Stimulated activated CD8-positive, alpha-beta memory T cell treated with anti-CD3 and anti-CD28 coated beads, Interleukin-12 subunit alpha, Interleukin-12 subunit beta, amount 100 ng/mL, for 1 hour (primary cell): ENCODE measurements around the gene CPT1B.
"Not testable (repeated sequence)": the region's sequence is repeated elsewhere in the genome, so short reads cannot be mapped to it uniquely, and the experiment has no call there.

Source experiments
- DNase-seq: peaks from one replicate; pipeline ENCODE4 v3.0.0-alpha.2; 2020; ENCODE audit warnings: low read depth

The CPT1B gene

DNA sequence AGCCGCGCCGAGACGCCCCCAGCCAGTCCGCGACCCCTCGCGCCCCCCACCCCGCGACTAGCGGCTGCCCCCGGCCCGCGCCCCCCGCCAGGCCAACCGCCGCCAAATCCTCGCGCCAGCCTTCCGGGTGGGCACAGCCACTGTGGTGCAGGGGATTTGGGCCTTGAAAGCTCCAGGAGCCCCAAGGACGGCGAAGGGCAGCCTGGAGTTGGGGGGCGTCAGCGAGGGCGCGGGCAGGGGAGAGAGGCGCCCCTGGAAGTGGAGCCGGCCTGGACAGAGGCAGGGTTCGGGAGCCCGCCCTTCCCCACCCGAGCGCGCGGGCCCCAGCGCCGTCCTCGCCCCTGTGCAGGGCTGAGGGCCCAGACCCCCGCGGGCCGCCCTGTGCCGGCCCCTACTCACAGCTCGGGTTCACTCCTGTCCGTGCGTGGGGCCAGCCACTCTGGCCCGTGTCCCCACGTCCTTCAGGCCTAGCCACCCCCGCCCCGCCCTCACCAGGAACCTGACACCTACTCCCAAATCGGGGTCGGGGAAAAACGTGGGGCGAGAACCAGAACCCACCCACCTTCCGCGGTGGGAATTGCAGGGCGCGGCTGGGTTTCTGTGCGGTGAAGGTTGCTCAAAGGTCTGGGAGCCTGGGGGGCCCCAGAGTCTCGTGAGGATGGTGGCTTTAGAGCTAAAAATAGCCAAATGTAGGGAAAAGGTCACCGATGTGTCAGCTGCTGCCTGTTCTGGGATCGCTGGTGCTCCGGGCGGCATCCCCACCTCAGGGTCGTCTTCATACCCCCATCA lies at the start of gene CPT1B:
Gene CPT1B (minus strand): TSS at position 441 of the 789 bp plus-strand sequence. CDS start 512 bp downstream, outside the sequence.
- no peak for DNase-seq

DNA sequence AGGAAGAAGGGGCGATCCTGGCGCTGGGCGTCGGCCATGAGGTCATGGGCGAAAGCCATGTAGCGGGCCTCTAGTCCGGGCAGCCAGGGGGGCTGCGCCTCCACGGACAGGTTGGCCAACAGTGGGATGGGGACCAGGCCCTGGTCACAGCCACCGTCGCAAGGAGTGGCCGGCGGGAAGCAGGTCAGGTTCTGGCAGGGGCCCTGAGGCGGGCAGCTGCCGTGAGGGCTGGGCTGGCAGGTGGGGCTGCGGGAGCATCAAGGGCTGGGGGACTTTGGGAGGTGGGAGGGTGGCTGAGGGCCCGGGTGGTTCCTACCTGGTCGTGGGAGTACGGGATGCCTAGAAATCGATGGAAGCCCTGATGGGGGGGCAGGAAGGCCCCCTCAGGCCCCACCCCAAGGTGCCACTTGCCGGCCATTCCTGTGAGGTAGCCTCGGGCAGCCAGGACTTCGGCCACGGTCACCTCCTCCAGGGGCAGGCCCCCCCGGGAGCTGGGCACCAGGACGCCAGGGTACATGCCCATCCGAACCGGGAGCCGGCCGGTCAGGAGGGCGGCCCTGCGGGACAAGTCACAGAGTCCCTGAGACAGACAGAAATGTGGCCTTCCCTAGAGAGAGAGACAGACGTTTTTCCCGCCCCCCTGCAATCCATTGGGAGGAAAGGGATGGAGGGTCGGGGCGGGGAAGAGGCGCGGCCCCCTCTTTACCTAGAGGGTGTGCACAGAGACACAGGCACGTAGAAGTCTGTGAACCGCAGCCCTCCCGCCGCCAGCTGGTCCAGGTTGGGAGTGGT lies 48.8 kb upstream of the CPT1B start:
- no peak for DNase-seq

DNA sequence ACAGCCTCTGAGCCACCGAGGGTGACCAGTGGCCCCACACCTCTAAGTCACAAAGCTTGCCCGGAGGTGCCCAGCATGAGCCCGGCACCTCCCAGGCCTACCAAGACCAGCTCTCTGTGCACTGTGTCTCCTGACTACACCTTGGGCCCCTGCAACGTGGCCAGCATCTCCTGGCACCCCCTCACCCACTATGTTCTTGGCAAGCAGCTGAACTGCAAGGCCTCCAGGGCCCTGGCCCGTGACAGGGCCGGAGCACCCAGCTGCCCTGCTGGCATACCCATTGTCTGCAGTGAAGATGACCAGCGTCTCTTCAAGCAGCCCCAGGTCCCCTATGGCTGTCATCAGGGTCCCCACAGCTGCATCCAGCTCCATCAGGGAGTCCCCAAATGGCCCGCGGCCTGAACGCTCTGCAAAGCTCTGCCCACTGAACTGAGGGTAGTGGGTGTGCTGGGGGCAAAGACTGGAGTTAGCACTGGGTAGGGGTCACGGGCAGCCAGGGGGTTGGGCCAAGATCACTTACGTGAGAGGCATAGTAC lies 48.2 kb upstream of the CPT1B start:
- DNase-seq = no peak

DNA sequence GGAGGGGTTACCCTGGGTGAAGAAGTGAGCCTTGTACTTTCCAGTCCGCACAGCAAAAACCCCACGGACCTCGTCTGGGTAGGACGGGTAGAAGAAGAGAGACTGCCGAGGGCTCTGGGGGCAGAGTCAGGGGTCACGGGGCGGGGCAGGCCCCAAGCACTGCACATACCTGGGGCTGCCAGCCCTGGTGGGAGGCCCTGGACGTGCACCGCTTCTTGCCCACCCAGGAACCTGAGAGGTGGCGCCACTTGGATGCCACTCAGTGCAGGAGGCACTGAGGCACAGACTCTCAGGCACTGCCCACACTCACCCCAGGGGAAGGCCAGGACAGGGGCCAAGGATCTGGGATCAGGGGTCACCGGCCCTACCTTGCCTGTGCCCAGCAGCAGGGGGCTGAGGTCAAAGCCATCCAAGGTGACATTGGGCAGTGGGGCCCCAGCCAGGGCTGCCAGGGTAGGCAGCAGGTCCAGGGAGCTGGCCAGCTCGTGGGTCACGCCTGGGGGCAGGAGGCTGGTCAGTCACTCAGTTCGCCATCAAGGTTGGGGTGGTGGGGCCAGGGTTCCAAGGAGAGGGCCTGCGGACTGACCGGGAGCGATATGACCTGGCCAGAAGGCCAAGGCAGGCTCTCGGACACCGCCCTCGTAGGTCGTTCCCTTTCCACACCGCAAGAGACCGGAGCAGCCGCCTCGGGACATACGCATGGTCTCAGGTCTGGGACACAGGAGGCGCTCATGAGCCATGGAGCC lies 47.5 kb upstream of the CPT1B start:
- DNase-seq = no peak

DNA sequence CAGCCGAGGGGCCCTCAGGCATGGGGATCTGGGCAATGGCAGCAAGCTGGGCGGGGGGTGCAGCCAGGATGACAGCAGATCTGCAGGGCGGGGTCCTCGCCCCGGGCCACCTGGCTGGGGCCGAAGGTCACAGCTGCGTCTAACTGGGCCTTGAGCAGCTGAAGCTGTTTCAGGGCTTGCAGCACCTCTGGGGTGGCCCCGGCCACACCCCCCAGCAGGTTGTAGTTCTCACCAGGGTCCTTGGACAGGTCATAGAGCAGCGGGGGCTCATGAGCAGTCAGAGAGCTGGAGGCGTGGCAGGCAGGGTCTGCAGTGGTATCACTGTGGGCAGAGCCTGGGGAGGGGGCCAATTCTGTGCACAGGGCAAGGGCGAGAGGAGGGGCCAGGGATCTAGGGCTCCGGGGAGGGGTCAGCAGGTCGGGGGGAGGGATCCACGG lies 46.9 kb upstream of the CPT1B start:
- no peak for DNase-seq

DNA sequence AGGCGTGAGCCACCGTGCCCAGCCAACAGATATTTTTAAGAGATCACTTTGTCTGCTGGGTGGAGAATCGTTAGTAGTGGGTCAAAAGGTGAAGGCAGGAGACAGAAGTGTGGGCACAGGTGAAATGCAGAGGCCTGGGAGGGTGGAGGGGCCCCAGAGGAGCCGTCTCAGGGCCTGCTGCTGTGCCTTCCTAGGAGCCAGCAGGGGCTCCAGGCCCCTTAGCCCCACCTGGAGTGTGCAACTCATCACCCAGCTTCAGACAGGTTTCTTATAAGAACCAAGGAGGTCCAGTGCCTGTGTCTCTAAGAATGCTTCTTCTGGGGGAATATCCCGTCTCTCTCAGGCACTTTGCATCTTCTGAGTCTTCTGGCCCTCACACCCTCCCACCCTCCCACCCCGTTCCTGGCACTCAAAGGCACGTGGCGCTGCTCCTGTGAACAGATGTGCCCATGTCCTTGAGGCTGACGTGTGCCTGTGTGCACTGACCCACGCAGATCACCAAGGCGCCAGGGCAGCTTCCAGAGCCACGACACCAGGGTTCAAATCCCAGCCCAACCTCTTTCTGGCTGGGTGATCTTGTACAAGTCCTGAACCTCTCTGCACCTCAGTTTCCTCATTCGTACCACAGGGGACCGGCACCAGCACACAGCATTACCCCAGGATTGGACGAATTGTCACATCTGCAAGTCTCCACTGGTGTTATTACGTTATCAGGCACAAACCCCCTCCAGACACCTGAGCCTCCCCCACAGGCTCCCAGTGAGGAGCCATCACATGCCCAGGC lies 46.3 kb upstream of the CPT1B start:
- no peak for DNase-seq

DNA sequence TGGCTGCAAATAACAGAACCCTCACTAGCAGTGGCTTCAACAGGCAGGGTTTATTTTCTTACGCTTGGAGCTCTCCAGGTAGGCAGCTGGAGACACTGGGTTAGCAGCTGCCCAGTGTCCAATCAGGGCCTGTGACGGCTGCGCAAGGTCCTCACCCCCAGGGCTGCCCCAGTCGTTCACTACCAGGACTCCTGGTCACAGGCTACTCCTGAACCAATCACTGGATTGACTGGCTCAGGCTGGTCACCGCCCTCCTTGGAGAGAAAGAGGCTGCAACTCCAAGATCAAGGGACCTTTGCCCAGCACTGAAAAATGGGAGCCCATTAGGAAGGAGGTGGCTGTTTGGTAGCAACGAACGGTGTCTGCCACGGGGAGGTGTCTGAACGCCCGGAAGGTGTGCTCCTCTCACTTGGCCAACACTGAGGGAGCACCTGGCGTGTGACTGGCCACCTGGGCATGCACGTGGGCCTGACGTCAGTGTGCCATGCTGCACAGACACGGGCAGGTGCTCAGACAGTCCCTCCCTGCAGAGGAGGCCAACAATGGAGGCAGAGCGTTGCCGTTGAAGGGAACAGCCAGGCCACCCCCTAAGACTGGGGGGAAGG lies 44.6 kb upstream of the CPT1B start:
- no peak for DNase-seq

DNA sequence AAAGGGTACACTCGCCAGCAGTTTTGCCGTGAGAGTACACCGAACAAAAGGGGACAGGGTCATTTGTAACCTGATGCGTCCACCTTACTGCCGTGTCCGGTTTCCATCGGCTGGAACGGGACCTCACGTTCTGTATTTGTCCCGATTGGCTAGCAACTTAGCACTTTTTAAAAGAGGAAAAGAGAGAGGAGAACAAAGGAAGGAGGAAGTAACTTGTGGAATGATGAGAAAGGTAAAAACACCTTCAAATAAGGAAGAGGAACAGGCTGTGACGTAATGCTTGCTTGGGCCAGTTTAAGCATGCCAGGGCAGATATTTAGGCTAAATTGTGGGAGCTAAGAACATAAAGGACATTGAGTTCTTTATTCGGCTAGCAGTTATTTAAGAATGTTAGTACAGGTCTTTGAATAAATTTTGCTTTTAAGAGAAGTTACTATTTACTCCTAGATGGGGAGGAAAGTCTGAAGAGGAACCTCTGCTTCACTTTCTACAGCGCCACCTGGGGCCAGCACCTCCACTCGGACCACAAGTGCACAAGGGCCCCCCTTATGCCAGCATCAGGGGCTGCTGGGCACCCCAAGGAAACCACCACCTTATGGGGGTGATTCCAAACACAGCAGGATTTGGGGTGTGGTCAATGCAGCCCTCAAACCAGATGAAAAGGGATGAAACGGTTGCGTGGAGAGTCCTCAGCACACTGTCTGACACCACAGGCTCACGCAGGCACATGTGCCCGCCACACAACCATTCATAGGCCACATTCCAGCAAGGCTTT lies 43.9 kb upstream of the CPT1B start:
- no peak for DNase-seq

DNA sequence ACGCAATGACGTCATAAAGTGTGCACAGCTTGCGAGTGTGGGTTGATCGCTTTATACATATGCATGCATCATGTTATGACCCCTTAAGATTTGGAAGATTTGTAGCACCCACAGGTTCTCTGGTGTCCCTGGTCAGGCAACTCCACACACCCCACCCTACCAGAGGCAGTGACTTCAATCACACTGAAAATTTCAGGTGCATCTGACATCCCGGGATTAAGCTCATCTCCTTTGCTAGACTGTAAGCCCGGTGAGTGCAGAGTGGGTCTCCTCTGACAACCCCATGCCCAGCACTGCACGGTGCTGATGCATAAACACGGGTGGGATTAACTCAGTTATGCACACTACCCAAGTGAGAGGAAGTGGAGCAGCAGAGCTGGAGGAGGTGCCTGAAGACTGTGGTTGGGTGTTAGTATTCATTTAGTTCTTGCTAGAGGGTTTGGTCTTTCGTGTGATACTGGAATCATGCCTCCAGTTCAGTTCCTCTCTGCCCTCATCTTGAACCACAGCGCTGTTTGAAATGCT lies 43.2 kb upstream of the CPT1B start:
- DNase-seq = peak; percentile 25

DNA sequence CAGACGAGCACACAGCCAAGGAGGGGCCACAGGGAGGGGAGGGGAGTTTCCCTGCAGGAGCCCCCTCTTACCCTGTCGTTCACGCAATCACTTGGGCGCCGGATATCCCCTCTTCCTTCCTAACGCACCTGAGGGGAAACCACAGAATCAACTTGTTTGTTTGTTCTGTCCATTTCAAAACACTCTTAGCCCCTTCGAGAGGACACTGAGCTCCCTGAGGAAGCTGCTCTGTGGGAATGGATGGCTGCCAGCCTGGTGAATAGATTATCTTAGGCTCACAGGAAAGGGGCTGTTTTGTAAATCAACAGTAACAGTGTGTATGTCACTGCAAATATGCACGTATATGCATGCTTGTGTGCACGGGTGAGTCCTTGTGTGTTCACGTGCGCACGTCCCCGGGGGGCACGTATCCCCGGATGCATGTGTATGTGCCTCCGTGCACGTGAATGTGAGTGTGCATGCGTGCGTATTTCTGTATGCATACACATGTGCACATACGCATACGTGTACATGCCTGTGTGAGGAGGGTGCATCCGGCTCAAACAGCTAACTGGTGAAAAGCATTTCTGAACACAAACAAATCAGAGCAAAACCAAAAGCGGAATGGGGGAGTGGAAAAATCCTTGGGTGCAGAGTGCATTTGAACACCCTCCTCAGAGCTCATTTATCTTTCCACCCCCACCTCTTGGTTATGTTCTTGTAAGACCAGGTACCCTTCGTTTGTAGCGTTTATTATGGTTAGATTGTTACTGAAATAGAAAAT lies 42.5 kb upstream of the CPT1B start:
- DNase-seq = peak; percentile 25

DNA sequence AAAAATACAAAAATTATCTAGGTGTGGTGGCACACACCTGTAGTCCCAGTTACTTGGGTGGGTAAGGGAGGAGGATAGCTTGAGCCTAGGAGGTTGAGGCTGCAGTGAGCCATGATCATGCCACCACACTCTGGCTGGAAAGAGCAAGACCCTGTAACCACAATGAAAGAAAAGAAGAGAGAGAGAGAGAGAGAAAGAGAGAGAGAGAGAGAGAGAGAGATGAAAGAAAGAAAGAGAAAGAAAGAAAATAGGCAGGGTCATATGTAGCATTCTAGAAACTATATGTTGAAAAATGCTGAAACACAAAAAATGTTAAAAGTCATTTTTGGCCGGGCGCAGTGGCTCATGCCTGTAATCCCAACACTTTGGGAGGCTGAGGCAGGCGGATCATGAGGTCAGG lies 36.1 kb upstream of the CPT1B start:
- not testable (repeated sequence) for DNase-seq

DNA sequence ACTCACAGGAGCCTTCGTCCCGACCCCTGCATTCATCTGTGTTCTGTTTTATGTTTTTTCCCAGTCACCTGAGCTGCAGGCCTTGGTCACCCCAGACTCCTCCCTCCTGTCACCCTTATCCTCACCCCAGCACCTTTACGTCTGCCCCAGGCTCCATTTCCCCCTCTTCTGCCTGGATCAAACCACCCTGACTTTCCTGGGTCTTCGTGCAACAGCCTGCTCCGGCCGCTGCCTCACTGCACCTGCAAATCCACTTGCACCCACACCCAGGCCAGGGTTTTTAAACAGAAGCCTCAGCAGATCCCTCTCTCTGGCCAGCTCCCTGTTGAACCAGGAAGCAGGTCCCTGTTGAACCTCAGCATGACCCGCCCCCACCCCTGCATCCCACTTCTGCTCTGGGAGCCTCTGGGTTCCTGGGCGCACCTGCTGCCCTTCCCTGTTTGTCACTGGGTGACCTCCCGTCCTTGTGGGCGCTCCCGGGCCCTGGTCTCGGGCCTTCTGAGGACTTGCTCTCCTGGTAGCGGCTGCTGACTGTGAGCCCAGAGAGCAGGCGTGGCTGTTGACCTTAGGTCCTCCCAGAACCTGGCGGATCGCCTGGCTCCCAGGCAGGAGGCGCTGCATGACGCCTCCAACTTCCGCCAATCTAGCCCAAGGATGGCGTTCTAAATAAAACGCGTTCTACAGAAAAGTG lies 35.2 kb upstream of the CPT1B start:
- no peak for DNase-seq

DNA sequence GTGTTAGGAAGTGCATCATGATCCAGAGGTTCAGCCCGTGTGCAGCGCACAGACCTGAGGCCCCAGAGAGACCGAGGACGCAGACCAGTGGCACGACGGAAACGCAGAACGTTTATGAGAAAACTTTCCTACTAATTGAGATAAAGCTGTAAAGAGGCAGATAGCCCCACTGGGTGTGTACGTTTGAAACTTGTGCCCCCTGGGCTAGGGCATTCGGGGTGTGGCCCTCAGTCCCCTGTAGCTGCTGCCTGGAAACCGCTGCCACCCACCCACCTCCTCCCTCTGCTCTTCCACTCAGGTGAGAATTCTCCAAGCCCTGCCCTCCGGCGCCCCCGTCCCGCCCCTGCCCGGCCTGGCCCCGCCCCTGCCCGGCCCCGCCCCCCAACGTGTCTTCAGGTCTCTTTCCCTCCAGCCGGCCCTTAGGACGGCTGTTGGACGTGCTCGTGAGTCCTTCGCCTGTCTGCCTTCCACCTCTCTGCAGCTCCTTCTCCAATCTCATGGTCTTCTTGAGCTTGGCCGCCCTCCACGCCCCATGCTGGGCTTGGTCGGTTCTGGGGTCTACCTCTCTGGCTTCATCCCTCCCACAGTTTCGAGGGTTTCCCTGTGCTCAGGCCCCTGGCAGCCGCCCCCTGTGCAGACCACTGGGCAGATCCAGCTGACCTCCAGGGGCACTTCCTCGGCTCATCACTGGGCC lies 34.4 kb upstream of the CPT1B start:
- DNase-seq = no peak

DNA sequence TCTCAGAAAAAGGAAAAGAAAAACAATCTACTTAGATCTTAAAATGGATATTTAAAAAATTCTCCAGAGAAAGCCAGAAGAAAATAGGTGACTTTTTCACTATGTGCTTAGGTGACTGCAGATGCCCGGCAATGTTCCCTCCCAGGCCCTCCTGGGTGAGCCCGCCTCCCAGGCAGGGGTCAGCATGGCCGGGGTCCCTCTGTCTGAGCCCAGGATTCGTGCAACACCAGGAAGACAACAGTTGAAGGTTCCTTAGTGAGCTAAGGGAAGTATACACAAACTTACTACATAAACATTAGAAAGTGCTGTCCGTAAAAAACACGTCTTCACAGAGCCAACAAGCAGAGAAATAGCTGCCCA lies 33.9 kb upstream of the CPT1B start:
- DNase-seq = no peak

DNA sequence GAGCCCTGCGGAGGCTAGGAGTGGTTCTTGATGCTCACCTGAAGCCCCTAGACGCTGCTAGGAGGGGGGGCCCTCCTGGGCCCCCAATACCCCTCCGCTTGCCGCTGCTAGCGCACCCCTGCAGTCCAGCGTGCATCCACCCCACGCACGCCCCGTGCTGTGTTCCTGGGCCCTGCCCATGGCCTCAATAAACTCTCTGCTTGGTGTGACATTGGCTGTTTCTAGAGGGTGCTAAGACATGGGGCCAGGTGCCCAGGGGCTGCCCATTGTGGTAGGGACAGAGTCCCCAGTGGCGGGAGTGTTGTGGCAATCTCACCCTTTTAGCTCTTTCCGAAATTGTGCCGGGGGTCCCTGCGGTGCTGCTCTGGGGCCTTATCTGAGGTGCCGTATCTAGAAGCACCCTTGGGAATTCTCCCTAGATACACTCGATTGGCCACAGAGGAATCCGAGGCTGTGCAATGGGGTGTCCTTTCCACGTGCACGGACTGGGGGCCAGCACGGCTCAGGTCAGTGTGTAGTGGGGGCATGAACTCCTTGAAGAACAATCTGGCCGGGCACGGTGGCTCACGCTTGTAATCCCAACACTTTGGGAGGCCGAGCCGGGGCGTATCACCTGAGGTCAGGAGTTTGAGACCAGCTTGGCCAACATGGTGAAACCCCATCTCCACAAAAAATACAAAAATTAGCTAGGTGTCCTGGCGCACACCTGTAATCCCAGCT lies 33.3 kb upstream of the CPT1B start:
- no peak for DNase-seq

DNA sequence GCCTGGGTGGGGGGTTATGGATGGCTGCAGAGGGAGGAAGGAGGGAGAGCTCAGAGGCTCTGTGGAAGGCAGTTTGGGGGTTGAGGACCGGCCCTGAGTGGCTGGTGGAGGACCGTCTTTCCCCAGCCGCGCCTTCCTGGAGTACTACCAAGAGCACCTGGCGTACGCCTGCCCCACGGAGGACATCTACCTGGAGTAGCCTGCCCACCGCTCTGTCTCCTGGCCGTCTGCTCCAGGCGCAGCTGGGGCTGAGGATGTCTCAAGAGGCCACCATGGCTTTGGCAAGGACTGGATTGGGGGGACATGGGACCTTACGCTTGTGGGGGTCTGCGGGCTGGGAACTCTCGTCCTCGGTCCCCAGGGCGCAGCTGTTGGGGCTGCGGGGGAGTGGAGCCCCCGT lies 32.4 kb upstream of the CPT1B start:
- DNase-seq = no peak

DNA sequence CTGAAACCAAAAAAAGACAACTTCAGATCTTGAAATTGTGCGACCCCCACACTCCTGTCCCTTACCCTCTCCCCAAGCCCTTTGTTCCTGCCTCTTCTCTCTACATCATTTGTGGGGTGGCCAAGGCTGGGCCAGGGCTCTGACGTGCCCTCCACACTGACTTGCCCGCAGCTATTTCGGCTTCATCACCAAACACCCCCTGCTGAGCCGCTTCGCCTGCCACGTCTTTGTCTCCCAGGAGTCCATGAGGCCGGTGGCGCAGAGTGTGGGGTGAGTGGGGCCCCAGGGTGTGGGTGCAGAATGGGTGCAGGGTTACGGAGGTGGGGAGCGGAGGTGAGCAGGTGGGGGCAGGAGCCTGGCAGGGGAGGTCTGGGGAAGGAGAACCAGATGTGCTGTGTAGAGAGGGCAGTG lies 31.8 kb upstream of the CPT1B start:
- DNase-seq = no peak

DNA sequence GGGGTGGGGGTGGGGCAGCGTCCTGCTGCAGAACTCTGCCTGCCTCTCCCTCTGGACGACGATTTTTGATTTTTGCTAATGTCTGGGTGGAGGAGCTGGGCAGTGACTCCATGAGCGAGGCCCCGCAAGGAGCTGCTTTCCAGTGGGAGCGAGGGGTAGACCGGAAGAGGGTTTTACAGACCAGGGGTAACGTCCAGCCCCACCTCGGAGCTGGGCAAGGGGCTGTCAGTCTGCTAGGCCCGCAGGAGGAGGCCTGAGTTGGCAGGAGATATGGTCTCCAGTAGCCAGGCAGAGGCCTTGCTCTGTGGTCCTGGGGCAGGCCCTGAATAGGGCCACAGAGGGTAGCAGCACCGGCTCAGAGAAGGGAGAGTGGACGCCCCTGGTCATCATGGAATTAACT lies 31.4 kb upstream of the CPT1B start:
- DNase-seq = no peak
